ENCODE measurements around the gene CACNA2D1. TPM values are rescaled to one million over a fixed set of nuclear protein-coding genes. Genes with fewer than 3 reads are reported as not detected.

CACNA2D1 gene
- total RNA-seq, 1 experiment from 2014 or later = 0.77 TPM

GRCh38 chr7:82012453-82012852 is 431.1 kb downstream of the CACNA2D1 start:
- no TSS peak for BruUV-seq (replicated peaks)
- TF ChIP-seq EZH2 (IDR thresholded peaks at IDR 0.05; ENCODE audit: low read length, unreplicated experiment) (no peak), EZH2phosphoT487 (IDR thresholded peaks at IDR 0.05; ENCODE audit: borderline replicate concordance, low read length) (no peak)
- TF ChIP-seq, protein P1, sequence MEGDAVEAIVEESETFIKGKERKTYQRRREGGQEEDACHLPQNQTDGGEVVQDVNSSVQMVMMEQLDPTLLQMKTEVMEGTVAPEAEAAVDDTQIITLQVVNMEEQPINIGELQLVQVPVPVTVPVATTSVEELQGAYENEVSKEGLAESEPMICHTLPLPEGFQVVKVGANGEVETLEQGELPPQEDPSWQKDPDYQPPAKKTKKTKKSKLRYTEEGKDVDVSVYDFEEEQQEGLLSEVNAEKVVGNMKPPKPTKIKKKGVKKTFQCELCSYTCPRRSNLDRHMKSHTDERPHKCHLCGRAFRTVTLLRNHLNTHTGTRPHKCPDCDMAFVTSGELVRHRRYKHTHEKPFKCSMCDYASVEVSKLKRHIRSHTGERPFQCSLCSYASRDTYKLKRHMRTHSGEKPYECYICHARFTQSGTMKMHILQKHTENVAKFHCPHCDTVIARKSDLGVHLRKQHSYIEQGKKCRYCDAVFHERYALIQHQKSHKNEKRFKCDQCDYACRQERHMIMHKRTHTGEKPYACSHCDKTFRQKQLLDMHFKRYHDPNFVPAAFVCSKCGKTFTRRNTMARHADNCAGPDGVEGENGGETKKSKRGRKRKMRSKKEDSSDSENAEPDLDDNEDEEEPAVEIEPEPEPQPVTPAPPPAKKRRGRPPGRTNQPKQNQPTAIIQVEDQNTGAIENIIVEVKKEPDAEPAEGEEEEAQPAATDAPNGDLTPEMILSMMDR (conservative IDR thresholded peaks at IDR 0.05; ENCODE audit: low read depth, low read length) = no peak

GRCh38 chr7:82010416-82010815 is 433.2 kb downstream of the CACNA2D1 start:
- Histone ChIP-seq H4K20me1 (ENCODE audit: low read length) (no peaks in the 10 kb centered on the region), H3K79me2 (ENCODE audit: low read length) (no peaks in the 10 kb centered on the region), H3K9me3 (ENCODE audit: low read length) (no peaks in the 10 kb centered on the region), H3K36me3 (ENCODE audit: low read depth, low read length) (no peaks in the 10 kb centered on the region), H3K4me1 (ENCODE audit: insufficient read depth, low read length) (peaks cover 6% of the 10 kb centered on the region; the same call in 1 of the 2 replicates), H2AFZ (ENCODE audit: low read length) (no peak overlapping the region), H3F3A (ENCODE audit: low read length, unreplicated experiment) (no peaks in the 10 kb centered on the region), H3K27me3 (ENCODE audit: low read length) (no peaks in the 10 kb centered on the region), H3K9ac (ENCODE audit: low read length) (no peak overlapping the region), H3K9me2 (replicated peaks; ENCODE audit: low read length) (no peaks in the 10 kb centered on the region), H3K4me3 (ENCODE audit: low read length) (no peak overlapping the region), H3K4me2 (ENCODE audit: low read length) (no peak overlapping the region), H3K27ac (ENCODE audit: low read length) (no peak overlapping the region)
- no peak for TF ChIP-seq EZH2phosphoT487 (IDR thresholded peaks at IDR 0.05; ENCODE audit: borderline replicate concordance, low read length)
- TF ChIP-seq EZH2 (IDR thresholded peaks at IDR 0.05; ENCODE audit: low read length, unreplicated experiment) = no peak
- TF ChIP-seq, protein P1 (conservative IDR thresholded peaks at IDR 0.05; ENCODE audit: low read depth, low read length) = no peak
- DNase-seq = no peak
- no peak for ATAC-seq
- ChIA-PET POLR2A (ENCODE audit: unreplicated experiment) (no interaction called here), CTCF (no interaction called here)
- intact Hi-C loops (cut with micrococcal nuclease) = no loop called here
- no TSS peak for BruUV-seq (replicated peaks)

More at GRCh38 chr7:82012453-82012852, 431.1 kb downstream of the CACNA2D1 start:
- no peak overlapping the region for H3K4me3 ChIP-seq (ENCODE audit: low read length)
- no peaks in the 10 kb centered on the region for H3K9me2 ChIP-seq (replicated peaks; ENCODE audit: low read length)
- ATAC-seq (no peak), DNase-seq (no peak)
- peaks cover 13% of the 10 kb centered on the region for H3K4me1 ChIP-seq (ENCODE audit: insufficient read depth, low read length)
- no peaks in the 10 kb centered on the region for H4K20me1 ChIP-seq (ENCODE audit: low read length)
- no peaks in the 10 kb centered on the region for H3K36me3 ChIP-seq (ENCODE audit: low read depth, low read length)
- intact Hi-C loops (cut with micrococcal nuclease) = no loop called here
- no peak overlapping the region for H2AFZ ChIP-seq (ENCODE audit: low read length)
- no peaks in the 10 kb centered on the region for H3K27me3 ChIP-seq (ENCODE audit: low read length)
- POLR2A ChIA-PET (ENCODE audit: unreplicated experiment) = interaction anchor here (0.7 kb wide), 1 partner anchor 29 kb away, joined by 3 read pairs; no protein-coding TSS in a partner anchor
- no peaks in the 10 kb centered on the region for H3K79me2 ChIP-seq (ENCODE audit: low read length)
- CTCF ChIA-PET = no interaction called here
- no peak overlapping the region for H3K27ac ChIP-seq (ENCODE audit: low read length)
- no peak overlapping the region for H3K4me2 ChIP-seq (ENCODE audit: low read length)
- H3F3A ChIP-seq (ENCODE audit: low read length, unreplicated experiment) = no peaks in the 10 kb centered on the region
- H3K9me3 ChIP-seq (ENCODE audit: low read length) = no peaks in the 10 kb centered on the region
- H3K9ac ChIP-seq (ENCODE audit: low read length) = no peak overlapping the region

- no peak overlapping the region for H3K4me2 ChIP-seq (ENCODE audit: low read length)
- H3K9ac ChIP-seq (ENCODE audit: low read length) = no peak overlapping the region
- no peaks in the 10 kb centered on the region for H4K20me1 ChIP-seq (ENCODE audit: low read length)
- POLR2A ChIA-PET (ENCODE audit: unreplicated experiment) = no interaction called here
- no peaks in the 10 kb centered on the region for H3K9me3 ChIP-seq (ENCODE audit: low read length)
- H2AFZ ChIP-seq (ENCODE audit: low read length) = no peak overlapping the region
- DNase-seq (no peak), ATAC-seq (no peak)
- H3K4me3 ChIP-seq (ENCODE audit: low read length) = no peak overlapping the region
- H3K4me1 ChIP-seq (ENCODE audit: insufficient read depth, low read length) = no peaks in the 10 kb centered on the region
- no peaks in the 10 kb centered on the region for H3K9me2 ChIP-seq (replicated peaks; ENCODE audit: low read length)
- H3K27me3 ChIP-seq (ENCODE audit: low read length) = no peaks in the 10 kb centered on the region
- no peak overlapping the region for H3K27ac ChIP-seq (ENCODE audit: low read length)
- H3K79me2 ChIP-seq (ENCODE audit: low read length) = no peaks in the 10 kb centered on the region
- CTCF ChIA-PET = no interaction called here
- no peaks in the 10 kb centered on the region for H3K36me3 ChIP-seq (ENCODE audit: low read depth, low read length)
- BruUV-seq (replicated peaks) = no TSS peak
- no peaks in the 10 kb centered on the region for H3F3A ChIP-seq (ENCODE audit: low read length, unreplicated experiment)
- TF ChIP-seq EZH2phosphoT487 (IDR thresholded peaks at IDR 0.05; ENCODE audit: borderline replicate concordance, low read length) (no peak), EZH2 (IDR thresholded peaks at IDR 0.05; ENCODE audit: low read length, unreplicated experiment) (no peak)
- TF ChIP-seq, protein P1 (conservative IDR thresholded peaks at IDR 0.05; ENCODE audit: low read depth, low read length) = no peak
- intact Hi-C loops (cut with micrococcal nuclease) = no loop called here
Measured at GRCh38 chr7:82007315-82007714, 436.3 kb downstream of the CACNA2D1 start.

Measured in PC-3 (cell line).